Measurements from ENCODE around the gene TNFSF8.

TNFSF8 gene

DNA sequence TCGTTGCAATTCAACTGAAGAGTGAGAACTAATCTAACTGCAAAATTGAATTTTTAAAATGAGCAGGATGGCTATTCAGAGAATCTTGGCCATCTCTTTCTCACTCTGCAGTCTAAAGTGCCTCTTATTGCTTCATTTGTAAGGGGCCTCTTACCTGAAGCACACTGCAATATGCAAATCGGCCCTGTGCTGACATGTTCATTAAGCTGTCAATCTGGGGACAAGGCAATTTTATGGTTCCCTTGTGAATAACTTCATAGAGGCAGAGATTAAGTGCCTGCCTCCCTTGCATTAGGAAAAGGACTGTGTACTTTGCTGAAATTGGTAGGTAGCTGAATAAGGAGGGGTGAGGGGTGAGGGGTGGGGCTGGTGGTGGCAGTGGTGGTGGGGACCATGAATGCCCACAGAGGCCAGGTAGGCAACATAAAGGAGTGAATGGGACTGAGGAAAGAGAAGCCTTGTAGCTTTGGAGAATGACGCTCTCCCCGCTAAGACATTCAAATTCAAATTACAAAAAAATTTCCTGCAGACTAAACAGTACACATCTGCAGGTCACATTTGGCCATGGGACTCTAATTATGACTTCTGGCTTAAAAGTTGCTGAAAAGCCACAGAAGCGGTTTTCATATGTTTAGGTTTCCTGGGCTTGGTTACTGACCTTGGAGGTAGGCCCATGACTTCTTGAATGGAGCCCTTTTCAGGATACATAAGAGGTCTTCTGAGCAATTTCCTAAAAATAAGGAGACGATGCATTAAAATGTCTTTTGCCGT, 25.0 kb downstream of the TNFSF8 start:
- no peak for DNase-seq (ENCODE audit: low read depth in 2 of 2)

DNA sequence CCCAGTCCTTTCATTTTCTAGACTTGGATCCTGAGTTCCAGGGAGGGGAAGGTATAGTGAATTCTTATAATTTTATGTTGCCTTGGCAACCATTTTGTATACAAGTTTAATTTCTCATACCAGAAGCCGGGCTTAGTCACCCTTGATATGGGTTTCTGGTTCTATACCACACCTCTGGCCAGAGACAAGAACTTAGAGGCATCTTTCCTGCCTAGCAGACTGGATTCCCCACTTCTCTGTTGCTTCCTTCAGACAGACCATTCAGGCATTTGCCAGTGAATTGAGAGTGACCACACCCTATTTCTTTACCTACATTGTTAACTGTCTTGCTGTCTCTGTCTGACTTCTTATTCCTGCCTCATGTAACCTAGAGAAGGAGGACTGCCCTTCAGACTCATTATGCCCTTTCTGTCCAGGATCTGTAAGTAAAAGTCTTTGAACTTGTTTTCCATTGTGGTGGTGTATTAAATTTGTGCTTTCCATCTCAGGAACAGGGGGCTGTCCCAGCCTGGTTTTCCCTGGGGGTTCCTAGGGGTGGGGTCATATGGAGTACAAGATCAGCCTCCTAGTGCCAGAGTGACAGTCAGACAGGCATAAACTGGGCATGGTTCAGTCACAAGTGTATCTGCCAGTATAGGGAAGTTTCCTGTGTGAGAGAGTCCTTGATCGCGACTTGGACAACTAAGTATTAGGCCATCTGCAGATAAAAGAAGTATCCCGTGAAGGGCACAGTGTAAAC, 27.4 kb downstream of the TNFSF8 start:
- DNase-seq (ENCODE audit: low read depth in 2 of 2): no peak

DNA sequence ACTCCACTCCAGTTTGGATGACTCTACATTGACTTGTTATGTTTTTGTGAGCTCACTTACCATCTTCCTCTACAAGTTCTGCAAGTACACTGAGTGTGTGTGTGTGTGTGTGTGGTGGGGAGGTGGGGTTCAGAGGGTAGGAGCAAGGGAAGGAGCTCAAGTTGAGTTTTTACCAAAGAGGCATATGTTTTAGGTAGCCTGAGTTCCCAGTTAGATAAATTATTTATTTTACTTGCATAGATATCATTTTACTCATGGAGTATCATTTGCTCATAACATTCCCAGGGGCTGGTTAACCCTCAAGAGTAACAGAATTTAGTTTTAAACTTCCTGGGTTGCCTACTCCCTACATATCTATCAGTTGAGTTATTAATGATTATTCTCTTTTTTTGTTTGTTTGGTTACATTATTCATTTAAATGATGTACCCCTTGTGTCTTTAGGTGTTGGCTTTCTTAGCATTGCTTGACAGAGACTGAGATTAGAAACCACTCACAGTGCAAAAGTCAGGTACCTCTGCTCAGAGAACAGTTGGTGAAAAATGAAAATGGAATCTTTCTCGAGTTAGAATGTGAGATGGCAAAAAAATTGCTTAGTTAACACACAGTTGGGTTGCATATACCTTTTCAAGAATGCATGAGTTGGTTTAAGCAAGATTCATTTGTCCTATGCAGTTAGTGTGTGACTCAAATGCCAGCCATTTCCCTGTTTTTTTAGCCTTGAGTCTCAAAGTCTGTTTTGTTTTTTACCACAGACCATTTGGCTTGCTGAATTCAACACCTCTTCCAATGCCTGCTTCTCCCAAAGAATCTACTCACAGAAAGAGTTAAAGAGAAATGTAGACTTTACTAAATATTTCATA, 29.2 kb downstream of the TNFSF8 start:
- DNase-seq (ENCODE audit: low read depth in 2 of 2): peak; percentile 41 to 44

DNA sequence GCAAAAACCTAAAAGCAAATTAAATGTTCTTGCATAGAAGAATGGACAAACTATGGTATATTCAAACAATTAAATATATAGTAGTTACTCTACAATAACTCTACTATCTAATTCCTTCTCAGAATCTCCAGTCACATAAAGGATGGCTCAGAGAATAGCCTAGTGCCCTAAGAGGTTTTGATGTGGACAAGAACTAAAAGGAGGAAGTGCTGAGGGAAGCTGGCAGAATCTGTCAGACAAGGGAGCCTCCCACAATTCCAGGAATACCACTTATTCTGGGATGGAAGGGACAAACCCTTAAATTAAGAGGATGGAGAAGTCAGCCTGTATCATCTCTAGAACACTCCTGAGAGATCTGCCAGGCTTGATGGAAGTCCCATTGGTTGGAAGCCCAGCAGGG, 30.4 kb downstream of the TNFSF8 start:
- no peak for DNase-seq (ENCODE audit: low read depth in 2 of 2)

DNA sequence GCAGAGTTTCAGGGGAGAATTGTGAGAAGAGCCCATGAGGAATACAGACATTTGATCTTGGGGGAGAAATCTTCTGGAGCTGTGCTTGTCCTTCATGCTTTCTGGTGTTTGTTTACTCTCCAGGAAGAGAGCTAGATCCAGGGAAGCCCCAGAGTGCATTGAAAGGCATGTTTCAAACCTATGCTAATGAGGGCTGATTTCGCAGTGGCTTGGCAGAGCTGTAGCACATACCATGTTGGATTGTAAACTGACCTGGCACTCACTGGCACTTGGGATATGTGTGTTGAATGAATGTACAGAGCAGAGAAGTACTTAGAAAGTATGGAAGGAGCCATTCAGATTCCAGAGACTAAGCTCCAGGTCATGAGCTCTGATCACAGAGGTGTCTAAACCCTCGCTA, 30.9 kb downstream of the TNFSF8 start:
- no peak for DNase-seq (ENCODE audit: low read depth in 2 of 2)

DNA sequence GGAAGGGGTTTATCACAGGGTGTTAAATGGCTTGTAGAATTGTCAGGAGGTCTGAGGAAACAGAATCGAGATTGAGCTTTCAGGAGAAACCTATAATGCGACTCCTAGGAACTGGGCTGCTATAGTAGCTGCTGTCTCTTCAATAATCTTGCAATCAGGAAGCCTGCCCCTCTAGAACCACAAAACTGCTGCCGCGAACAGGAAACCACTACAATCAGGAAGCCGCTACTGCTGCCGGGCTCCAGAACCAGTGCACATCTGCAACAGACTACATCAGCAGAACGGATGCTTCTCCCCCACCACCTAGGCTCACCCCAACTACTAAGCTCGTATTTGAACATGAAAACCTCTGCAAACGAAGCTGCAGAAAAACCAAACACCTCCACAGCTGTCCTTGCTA, 31.6 kb downstream of the TNFSF8 start:
- no peak for DNase-seq (ENCODE audit: low read depth in 2 of 2)

DNA sequence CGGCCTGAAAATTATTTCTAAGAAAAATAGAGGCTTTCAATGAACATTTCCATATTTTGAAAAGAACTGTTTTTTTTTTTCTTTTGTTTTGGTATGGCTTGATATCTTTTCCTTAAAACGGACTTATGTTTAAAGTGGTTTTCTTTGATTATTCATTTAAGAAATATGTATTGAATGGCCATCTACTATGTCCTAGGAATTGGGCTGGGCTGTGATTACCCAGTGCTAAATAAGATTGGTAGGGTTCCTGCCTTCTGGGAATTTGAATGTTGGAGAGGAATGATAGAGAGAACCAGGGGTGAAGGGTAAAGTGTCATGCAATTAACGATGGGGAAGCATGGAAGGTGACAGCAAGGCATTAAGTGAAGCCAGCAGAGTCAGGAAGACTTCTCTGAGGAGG, 33.2 kb downstream of the TNFSF8 start:
- DNase-seq (ENCODE audit: low read depth in 2 of 2): no peak

DNA sequence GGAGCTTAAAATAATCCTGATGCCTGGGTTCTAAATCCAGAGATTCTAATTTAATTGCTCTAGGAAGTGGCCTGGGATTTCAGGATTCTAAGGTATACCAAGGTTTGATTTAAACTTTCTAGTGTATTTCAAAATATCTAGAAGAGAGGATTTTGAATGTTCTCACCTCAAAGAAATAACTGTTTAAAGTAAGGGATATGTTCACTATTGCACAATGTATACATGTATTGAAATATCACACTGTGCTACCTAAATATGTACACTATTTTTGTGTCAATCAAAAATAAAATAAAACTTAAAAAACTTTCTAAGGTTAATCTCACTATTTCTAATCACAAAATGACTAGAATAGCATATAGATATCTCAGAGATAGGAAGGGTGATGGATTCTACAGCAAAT, 34.0 kb downstream of the TNFSF8 start:
- no peak for DNase-seq (ENCODE audit: low read depth in 2 of 2)

DNA sequence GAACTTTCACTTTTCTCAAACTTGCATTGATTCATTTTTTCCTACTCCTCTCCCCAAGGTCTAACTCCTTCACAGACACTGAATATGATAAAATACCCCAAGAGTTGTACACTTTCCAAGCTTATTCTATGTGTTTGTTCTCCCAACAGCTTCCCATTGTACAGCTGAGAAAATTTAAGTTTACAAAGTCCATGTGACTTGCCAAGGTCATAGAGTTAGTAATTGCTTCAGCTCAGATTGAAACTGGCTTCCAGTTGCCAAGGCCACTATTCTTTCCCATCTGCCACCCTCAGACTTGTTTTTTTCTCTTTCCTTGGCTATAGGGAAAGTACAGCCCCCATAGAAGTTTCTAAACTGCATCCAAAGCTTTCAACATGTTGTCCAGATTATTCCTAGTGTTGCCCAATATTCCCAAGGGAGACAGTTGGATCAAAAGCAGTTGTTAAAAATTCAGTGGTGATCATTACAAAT, 34.8 kb downstream of the TNFSF8 start:
- DNase-seq (ENCODE audit: low read depth in 2 of 2): peak; percentile 82 to 86

DNA sequence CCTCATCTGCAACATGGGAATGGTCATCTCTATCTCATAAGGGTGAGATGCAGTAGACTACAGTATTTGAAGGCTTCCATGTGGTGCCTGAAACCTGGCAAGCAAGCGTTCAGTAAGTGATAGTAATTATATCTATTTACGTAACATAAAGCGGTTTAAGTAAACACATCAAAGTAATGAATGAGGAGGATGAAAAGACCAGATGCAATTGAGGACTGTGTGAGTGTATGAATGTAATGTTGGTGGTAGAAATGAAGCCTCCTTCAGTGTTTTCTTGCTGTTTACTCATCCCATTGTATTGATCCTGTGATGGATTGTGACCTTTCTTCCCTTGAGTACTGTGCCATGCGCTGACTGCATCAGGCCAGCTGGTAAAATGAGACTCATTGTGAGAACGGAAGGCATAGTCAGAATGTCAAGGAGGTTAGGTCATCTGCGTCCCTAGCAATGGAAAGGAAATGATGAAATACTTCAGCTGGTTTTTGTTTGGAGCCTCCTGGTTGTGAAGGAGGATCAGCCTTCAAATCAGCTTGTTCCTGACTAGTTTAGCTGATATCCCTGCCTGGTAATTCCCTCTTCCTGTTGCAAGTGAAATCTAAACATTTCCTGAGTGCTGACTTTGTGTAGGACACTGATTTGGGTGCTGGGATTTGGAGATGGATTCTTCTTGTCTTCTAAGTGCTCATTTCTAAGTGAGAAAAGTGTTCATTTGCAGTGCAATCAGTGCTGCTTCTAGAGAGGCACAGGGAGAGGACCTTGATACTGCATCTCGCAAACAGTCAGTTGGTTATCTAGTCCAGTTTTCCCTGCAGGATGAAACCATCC, 35.6 kb downstream of the TNFSF8 start:
- DNase-seq (ENCODE audit: low read depth in 2 of 2): peak; percentile 93 to 94

DNA sequence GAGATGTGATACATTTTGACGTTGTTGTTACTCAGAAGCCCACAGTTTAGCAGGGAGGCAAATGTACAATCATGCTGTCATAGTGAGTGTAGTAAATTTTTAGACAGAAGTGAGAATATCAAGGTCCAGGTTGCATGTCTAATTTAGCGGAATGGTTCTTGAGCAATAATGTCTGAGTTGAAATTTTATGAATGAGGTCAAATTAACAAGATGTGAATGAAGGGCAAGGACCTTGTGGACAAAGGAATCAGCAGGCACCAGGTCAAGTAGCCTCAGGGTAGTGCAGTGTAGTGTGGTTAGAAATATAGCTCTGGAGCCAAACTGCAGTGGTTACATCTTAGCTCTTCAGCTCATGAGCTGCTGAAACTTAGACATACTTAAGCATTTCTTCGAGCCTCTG, 36.2 kb downstream of the TNFSF8 start:
- DNase-seq (ENCODE audit: low read depth in 2 of 2): no peak

DNA sequence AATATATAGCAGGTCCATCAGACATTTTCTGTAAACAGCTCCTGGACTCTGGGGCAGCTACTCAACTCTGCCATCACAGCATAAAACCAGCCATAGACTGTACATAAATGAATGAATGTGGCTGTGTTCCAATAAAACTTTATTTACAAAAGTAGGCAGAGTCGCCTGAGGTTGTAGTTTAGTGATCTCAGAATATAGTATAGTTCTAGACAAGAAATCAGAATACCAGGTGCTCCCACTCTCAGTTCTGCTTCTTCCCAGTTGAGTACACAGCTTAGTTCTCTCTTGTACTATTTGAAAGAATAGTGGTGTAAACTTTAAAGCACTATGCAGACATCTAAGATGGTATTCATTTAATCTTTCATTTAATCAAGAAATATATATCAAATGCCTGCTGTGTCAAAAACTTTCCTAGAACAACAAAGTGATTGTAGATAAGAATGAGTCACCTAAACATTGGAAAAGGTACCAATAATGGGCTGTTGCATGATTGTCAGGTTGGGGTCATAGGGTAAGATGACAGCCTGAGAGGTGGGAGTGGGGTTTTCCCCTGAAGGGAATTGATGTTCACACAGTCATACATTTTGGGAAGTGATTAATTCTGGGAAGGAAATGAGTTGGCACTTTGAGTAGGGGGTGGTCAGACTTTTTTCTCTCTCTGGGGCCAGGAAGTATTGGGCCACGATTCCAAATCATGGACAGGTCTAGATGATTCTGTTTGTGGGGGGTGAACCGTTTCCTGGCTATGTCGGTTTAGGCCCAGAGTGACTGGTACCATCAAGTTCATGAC, 37.0 kb downstream of the TNFSF8 start:
- DNase-seq (ENCODE audit: low read depth in 2 of 2): no peak

DNA sequence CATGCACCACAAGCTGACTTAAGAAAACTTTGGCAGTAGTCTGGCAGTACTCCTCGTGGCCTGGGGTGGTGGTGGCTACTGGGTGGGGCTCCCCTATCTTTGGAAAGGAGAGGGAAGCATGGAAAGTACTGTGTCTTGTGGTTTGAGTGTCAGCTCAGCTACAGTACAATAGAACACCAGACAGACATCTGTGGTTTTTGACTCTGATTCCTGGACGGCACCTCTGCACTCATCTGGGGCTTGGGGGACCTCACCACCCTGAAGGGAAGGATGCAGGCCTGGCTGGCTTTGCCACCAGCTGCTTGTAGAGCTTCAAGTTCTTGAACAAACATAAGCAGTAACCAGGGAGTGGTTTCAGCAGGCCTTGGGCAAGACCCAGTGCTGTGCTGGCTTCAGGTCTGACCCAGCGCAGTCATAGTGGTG, 40.6 kb downstream of the TNFSF8 start:
- no peak for DNase-seq (ENCODE audit: low read depth in 2 of 2)

DNA sequence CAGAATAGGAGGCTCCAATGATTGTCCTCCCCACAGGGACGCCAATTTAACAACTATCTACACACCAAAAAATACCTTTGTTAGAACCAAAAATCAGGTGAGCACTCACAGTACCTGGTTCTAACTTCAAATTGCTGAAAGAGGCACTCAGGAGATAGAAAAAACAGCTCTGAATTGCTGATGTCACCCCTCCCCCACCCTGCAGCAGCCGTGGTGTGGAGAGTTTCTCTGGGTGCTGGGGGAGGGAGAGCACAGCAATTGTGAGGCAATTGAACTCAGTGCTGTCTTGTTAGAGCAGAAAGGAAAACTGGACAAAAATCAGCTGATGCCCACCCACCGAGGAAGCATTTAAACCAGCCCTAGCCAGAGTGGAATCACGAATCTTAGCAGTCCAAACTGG, 41.8 kb downstream of the TNFSF8 start:
- DNase-seq (ENCODE audit: low read depth in 2 of 2): no peak

DNA sequence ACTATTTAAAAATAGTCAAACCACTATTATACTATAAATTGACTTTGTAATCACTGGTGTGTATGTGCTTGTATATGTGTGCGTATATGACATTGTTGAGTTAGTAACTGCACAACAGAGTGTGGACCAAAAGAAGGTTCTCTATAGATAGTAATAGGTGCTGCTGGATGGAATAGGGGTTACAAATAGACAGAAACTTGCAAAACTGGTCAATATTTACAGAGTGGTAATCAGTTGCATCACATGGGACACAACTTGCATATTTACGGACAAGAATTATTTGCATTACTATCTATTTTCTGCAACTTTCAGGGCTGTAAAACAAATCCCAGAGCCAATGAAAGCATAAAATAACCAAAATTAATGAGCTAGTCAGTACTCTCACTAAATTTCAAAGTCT, 42.4 kb downstream of the TNFSF8 start:
- DNase-seq (ENCODE audit: low read depth in 2 of 2): no peak

DNA sequence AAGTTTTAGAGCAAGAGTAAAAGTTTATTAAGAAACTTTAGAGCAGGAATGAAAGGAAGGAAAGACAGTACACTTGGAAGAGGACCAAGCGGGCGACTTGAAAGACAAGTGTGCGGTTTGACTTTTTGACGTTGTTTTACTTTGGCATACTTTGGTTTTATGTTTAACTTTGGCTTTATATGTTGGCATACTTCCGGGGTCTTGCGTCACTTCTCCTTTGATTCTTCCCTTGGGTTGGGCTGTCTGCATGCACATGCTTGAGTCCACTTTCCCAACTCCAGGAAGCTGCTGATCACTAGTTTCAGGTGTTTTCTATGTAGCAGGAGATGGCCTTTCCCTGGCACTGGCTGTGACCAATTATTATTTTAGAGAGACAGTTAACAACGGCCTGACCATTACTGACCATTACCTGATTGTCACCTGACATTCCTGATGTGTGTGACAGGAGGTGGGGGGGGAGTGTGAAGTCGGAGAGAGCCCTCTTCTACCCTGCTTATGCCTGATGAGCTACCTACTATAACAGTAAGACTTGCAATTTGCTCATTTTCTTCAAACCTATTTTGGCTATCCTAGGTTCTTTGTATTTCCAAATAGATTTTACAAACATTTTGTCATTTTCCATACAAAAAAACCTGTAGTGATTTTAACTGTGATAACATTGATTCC, 45.5 kb downstream of the TNFSF8 start:
- DNase-seq (ENCODE audit: low read depth in 2 of 2): no peak

DNA sequence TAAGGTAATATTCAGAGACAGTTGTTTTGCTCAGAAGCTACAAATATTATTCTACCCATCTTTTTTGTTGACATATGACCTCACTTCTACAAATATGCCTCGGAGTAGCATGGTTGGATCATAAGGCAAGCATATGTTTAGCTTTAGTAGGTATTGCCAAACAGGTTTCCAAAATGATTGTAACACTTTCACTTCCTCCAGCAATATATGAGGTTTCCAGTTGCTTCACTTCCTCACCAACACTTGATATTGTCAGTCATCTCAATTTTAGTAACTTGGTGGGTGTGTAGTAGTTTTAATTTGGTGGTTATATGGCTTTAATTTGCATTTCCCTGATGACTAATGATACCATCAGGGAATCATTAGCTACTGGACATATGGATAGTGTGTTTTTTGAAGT, 46.7 kb downstream of the TNFSF8 start:
- DNase-seq (ENCODE audit: low read depth in 2 of 2): no peak

DNA sequence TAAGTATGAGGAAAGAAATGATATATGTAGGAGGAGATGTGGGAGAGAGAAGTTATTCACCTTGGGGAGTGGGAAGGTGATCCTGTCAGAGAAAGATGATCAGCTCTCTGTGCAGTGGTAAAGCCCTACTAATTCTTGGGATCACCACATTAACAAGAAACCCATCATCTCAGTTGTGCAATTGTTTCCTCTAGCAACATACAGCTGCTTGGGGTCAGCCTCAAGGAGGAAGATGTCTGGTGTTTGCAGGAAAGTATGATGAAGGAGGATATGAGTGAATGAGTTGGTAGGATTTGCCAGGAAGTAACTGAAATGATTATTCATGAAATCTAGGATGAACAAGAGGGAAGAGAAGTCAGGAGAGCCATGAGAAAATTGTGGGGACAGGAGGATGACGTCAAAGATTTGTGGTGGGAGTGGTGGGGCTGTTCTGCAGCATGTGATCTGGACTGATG, 50.1 kb downstream of the TNFSF8 start:
- no peak for DNase-seq (ENCODE audit: low read depth in 2 of 2)

DNA sequence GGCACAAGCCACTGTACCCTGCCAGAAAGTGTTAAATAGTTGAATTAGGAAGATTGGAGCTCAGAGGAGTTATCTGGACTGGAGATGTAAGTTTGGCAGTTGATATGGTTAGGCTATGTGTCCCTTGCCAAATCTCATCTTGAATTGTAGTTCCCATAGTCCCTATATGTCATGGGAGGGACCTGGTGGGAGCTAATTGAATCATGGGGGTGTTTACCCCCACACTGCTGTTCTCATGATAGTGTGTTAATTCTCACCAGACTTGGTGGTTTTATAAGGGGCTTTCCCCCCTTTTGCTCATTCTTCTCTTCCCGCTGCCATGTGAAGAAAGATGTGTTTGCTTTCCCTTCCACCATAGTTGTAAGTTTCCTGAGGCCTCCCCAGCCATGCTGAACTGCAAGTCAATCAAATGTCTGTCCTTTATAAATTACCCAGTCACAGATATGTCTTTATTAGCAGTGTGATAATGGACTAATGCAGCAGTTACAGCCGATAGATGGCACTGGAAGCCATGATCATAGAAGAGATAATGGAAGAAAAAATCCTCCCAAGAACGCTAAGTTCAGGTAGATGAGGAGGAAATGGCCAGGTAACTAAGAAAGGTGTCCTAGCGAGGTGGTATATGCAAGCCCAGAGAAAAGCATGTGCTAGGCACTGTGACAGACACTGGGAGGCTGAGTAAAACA, 51.4 kb downstream of the TNFSF8 start:
- no peak for DNase-seq (ENCODE audit: low read depth in 2 of 2)
